Esophagus muscularis mucosa (tissue), 4 donors: Measurements from ENCODE around the gene MUS81.

ENCODE experiments used
- EP300 ChIP-seq: sonication (generic); formaldehyde crosslinking; IDR thresholded peaks from one replicate; pipeline ENCODE4 v1.6.1; 2017; ENCODE audit warnings: antibody characterized with exemption
- POLR2A ChIP-seq: fragments of 450-650 bp; IDR thresholded peaks from one replicate; pipeline ENCODE4 v1.6.1; 2017; ENCODE audit warnings: antibody characterized with exemption, moderate library complexity, mild to moderate bottlenecking, low read depth
- POLR2AphosphoS5 ChIP-seq, 2 donors: sonication (generic); formaldehyde crosslinking; IDR thresholded peaks; one replicate each; pipeline ENCODE4 v1.6.1; 2017; ENCODE audit warnings: antibody characterized with exemption in 2 of 2
- TF ChIP-seq, protein P1 (sequence below), 3 experiments: fragments of 200-600 bp in 2 of 3; fragments of 450-650 bp in 1 of 3; sonication (generic) in 2 of 3; IDR thresholded peaks; one replicate each; pipeline ENCODE4 v1.5.1; 2017 to 2019; ENCODE audit warnings: antibody characterized with exemption in 3 of 3, mild to moderate bottlenecking in 2 of 3, moderate library complexity in 1 of 3

DNA sequence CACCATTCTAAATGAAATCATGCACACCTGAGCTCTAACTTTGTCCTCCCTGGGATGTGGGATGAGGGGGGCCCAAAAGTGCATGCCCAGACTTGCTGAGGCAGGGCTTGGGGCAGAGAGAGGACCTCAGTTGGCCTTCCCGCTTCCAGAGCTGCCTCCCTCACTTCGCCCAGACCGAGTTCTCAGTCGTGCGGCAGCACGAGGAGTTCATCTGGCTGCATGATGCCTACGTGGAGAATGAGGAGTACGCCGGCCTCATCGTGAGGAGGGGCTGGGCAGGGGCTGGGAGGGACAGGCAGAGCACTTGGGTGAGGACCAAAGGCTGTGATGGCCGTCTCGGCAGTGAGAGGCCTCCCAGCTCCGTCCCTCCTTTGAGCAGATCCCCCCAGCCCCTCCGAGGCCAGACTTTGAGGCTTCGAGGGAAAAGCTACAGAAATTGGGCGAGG is 10.4 kb upstream of the MUS81 start:
- TF ChIP-seq, protein P1, sequence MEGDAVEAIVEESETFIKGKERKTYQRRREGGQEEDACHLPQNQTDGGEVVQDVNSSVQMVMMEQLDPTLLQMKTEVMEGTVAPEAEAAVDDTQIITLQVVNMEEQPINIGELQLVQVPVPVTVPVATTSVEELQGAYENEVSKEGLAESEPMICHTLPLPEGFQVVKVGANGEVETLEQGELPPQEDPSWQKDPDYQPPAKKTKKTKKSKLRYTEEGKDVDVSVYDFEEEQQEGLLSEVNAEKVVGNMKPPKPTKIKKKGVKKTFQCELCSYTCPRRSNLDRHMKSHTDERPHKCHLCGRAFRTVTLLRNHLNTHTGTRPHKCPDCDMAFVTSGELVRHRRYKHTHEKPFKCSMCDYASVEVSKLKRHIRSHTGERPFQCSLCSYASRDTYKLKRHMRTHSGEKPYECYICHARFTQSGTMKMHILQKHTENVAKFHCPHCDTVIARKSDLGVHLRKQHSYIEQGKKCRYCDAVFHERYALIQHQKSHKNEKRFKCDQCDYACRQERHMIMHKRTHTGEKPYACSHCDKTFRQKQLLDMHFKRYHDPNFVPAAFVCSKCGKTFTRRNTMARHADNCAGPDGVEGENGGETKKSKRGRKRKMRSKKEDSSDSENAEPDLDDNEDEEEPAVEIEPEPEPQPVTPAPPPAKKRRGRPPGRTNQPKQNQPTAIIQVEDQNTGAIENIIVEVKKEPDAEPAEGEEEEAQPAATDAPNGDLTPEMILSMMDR (IDR thresholded peaks at IDR 0.05) = no peak
- TF ChIP-seq POLR2A (no peak), EP300 (no peak), POLR2AphosphoS5 (IDR thresholded peaks at IDR 0.05) (no peak)
